GM23338 (cell line): ENCODE data around the gene MED27. TPM values are rescaled to one million over a fixed set of nuclear protein-coding genes. Genes with fewer than 3 reads are reported as not detected.

Experiments used
- ATAC-seq: fragments of 200-7000 bp; cut with Tn5 transposase; 3 replicates; pipeline ENCODE4 v1.9.1; 2020
- DNase-seq: peaks from one replicate; pipeline ENCODE4 v3.0.0-alpha.2; 2015; ENCODE audit warnings: low spot score
- H2AFZ ChIP-seq: fragments of 200-600 bp; sonication (generic); 2 replicates; pipeline ENCODE4 v1.8.0; 2016; ENCODE audit warnings: antibody characterized with exemption, mild to moderate bottlenecking, moderate library complexity
- H3F3A ChIP-seq: fragments of 200-600 bp; sonication (generic); replicated peaks from 2 replicates; pipeline ENCODE4 v1.8.0; 2017; ENCODE audit warnings: antibody characterized with exemption, mixed run types, low read depth
- H3K27ac ChIP-seq: fragments of 200-600 bp; sonication (generic); 2 replicates; pipeline ENCODE4 v1.6.1; 2016; ENCODE audit warnings: low read depth
- H3K27me3 ChIP-seq: fragments of 200-600 bp; sonication (generic); 2 replicates; pipeline ENCODE4 v1.8.0; 2016; ENCODE audit warnings: mild to moderate bottlenecking, mixed run types, moderate library complexity; ENCODE audit not compliant: insufficient read depth
- H3K36me3 ChIP-seq: fragments of 200-600 bp; sonication (generic); 2 replicates; pipeline ENCODE4 v1.8.0; 2016; ENCODE audit warnings: mild to moderate bottlenecking; ENCODE audit not compliant: insufficient read depth
- H3K4me1 ChIP-seq: fragments of 200-600 bp; sonication (generic); 2 replicates; pipeline ENCODE4 v1.8.0; 2016; ENCODE audit warnings: mild to moderate bottlenecking, moderate library complexity; ENCODE audit not compliant: insufficient read depth
- H3K4me2 ChIP-seq: fragments of 200-600 bp; sonication (generic); 2 replicates; pipeline ENCODE4 v1.7.1; 2017; ENCODE audit warnings: mixed run types
- H3K4me3 ChIP-seq: fragments of 200-600 bp; sonication (generic); 2 replicates; pipeline ENCODE4 v1.6.1; 2016; ENCODE audit warnings: mixed run types
- H3K79me2 ChIP-seq: fragments of 200-600 bp; sonication (generic); replicated peaks from 2 replicates; pipeline ENCODE4 v1.8.0; 2017; ENCODE audit warnings: mild to moderate bottlenecking; ENCODE audit not compliant: insufficient read depth
- H3K9me2 ChIP-seq: fragments of 200-600 bp; sonication (generic); 2 replicates; pipeline ENCODE4 v1.8.0; 2017; ENCODE audit not compliant: insufficient read depth
- H4K20me1 ChIP-seq: fragments of 200-600 bp; sonication (generic); replicated peaks from 2 replicates; pipeline ENCODE4 v1.8.0; 2017; ENCODE audit warnings: mild to moderate bottlenecking; ENCODE audit not compliant: insufficient read depth
- H3K27ac Mint-ChIP-seq: 2 replicates; pipeline ENCODE4 v1.8.0; 2020; ENCODE audit warnings: inconsistent platforms, mild to moderate bottlenecking, moderate library complexity, mixed read lengths
- H3K27me3 Mint-ChIP-seq: 3 replicates; pipeline ENCODE4 v1.8.0; 2022; ENCODE audit warnings: low read depth, mild to moderate bottlenecking, moderate library complexity, mixed read lengths, inconsistent platforms; ENCODE audit not compliant: insufficient read depth, poor library complexity
- H3K36me3 Mint-ChIP-seq: 3 replicates; pipeline ENCODE4 v1.8.0; 2021; ENCODE audit warnings: low read depth, mild to moderate bottlenecking, inconsistent platforms, moderate library complexity, mixed read lengths
- H3K4me1 Mint-ChIP-seq: 3 replicates; pipeline ENCODE4 v1.8.0; 2020; ENCODE audit warnings: mild to moderate bottlenecking, inconsistent platforms, mixed read lengths
- H3K4me3 Mint-ChIP-seq: 3 replicates; pipeline ENCODE4 v1.8.0; 2021; ENCODE audit warnings: moderate library complexity, mild to moderate bottlenecking, inconsistent platforms, mixed read lengths
- H3K9me3 Mint-ChIP-seq: 3 replicates; pipeline ENCODE4 v1.8.0; 2020; ENCODE audit warnings: moderate library complexity, mild to moderate bottlenecking, inconsistent platforms, mixed read lengths
- CREB1 ChIP-seq: fragments of 250-450 bp; sonication (Bioruptor Pico); IDR thresholded peaks from 2 replicates; pipeline ENCODE4 v1.5.0; 2020; ENCODE audit warnings: low read depth, mild to moderate bottlenecking, moderate library complexity
- CTCF ChIP-seq, 2 experiments: fragments of 200-600 bp in 1 of 2; sonication (generic) in 1 of 2; conservative IDR thresholded peaks; 2 replicates each; pipeline versions ENCODE4 v1.5.1 to v1.6.1; 2016 to 2017; ENCODE audit warnings: antibody characterized with exemption in 2 of 2, low read depth in 2 of 2, mild to moderate bottlenecking in 2 of 2, moderate library complexity in 1 of 2
- ETS1 ChIP-seq: IDR thresholded peaks from 2 replicates; pipeline ENCODE4 v1.6.1; 2016; ENCODE audit warnings: antibody characterized with exemption
- EZH2 ChIP-seq: fragments of 200-600 bp; sonication (generic); IDR thresholded peaks from one replicate; pipeline ENCODE4 v1.8.0; 2017; ENCODE audit warnings: antibody characterized with exemption, mild to moderate bottlenecking, low read depth; ENCODE audit not compliant: unreplicated experiment
- EZH2phosphoT487 ChIP-seq: fragments of 200-600 bp; sonication (generic); IDR thresholded peaks from one replicate; pipeline ENCODE4 v1.8.1; 2018; ENCODE audit warnings: antibody characterized with exemption; ENCODE audit not compliant: unreplicated experiment
- JUNB ChIP-seq: IDR thresholded peaks from one replicate; pipeline ENCODE4 v1.6.1; 2016; ENCODE audit warnings: antibody characterized with exemption; ENCODE audit not compliant: unreplicated experiment
- NANOG ChIP-seq: IDR thresholded peaks from 2 replicates; pipeline ENCODE4 v1.6.1; 2016; ENCODE audit warnings: antibody characterized with exemption, borderline replicate concordance
- POLR2AphosphoS5 ChIP-seq: IDR thresholded peaks from 2 replicates; pipeline ENCODE4 v1.6.1; 2016; ENCODE audit warnings: antibody characterized with exemption, low read depth
- REST ChIP-seq: IDR thresholded peaks from one replicate; pipeline ENCODE4 v1.6.1; 2018; ENCODE audit warnings: antibody characterized with exemption; ENCODE audit not compliant: unreplicated experiment
- STAT1 ChIP-seq: IDR thresholded peaks from one replicate; pipeline ENCODE4 v1.6.1; 2016; ENCODE audit warnings: antibody characterized with exemption; ENCODE audit not compliant: unreplicated experiment
- ZNF114 ChIP-seq: fragments of 250-450 bp; sonication (Bioruptor Pico); IDR thresholded peaks from 2 replicates; pipeline ENCODE4 v1.5.0; 2020; ENCODE audit warnings: mild to moderate bottlenecking, moderate library complexity
- ZNF331 ChIP-seq: fragments of 250-450 bp; sonication (Bioruptor Pico); IDR thresholded peaks from 2 replicates; pipeline ENCODE4 v1.5.0; 2020; ENCODE audit warnings: low read depth, mild to moderate bottlenecking, moderate library complexity
- ZNF462 ChIP-seq: fragments of 250-450 bp; sonication (Bioruptor Pico); IDR thresholded peaks from 2 replicates; pipeline ENCODE4 v1.5.0; 2020; ENCODE audit warnings: mild to moderate bottlenecking, moderate library complexity
- polyA plus RNA-seq: library from polyadenylated mRNA; unstranded; fragments of >200 nt; fragmentation: Nextera tagmentation; extraction: Ambion mirVana; gene quantifications from 2 replicates; pipeline ENCODE4 v1.2.1, GENCODE V29; 2016
- total RNA-seq: library from RNA; depleted of rRNA; stranded (reverse); fragments of >200 nt; shearing (Covaris generic); gene quantifications from 2 replicates; pipeline ENCODE4 v1.2.3, GENCODE V29; 2014

Gene MED27
- total and polyA plus RNA-seq, 2 experiments from 2014 or later = 30.6 to 35.0 TPM

GRCh38 chr9:132031467-132032237, 48.0 kb downstream of the MED27 start:
- ATAC-seq (no peak), DNase-seq (no peak)
- H3K9me2 ChIP-seq = no peaks in the 10 kb centered on the region
- Mint-ChIP-seq H3K36me3 (no peaks in the 10 kb centered on the region), H3K9me3 (no peaks in the 10 kb centered on the region; the same call in 2 of the 3 replicates), H3K27me3 (peaks cover 4% of the 10 kb centered on the region), H3K4me3 (no peak overlapping the region), H3K27ac (no peak overlapping the region), H3K4me1 (peaks cover 73% of the 10 kb centered on the region)
- H3K4me2 ChIP-seq = no peak overlapping the region
- no peaks in the 10 kb centered on the region for H3K27me3 ChIP-seq
- TF ChIP-seq CTCF (conservative IDR thresholded peaks at IDR 0.05; ENCODE audit: low read depth in 2 of 2) (no peak), EZH2 (no peak), ZNF331 (CRISPR knock-in tag) (no peak), EZH2phosphoT487 (no peak), ETS1 (no peak), NANOG (no peak), REST (no peak), JUNB (no peak), ZNF462 (CRISPR knock-in tag) (no peak), POLR2AphosphoS5 (no peak), CREB1 (no peak), STAT1 (no peak), ZNF114 (CRISPR knock-in tag) (no peak)
- no peak overlapping the region for H3K27ac ChIP-seq
- H2AFZ ChIP-seq = no peak overlapping the region
- no peak overlapping the region for H3K4me3 ChIP-seq
- peaks cover 45% of the 10 kb centered on the region for H4K20me1 ChIP-seq
- no peaks in the 10 kb centered on the region for H3F3A ChIP-seq
- H3K79me2 ChIP-seq = peaks cover 83% of the 10 kb centered on the region
- peaks cover 54% of the 10 kb centered on the region for H3K4me1 ChIP-seq
- H3K36me3 ChIP-seq = no peaks in the 10 kb centered on the region
